Chondrocyte (in vitro differentiated cells): ENCODE results near the gene PLPPR1. TPM values are rescaled to one million over a fixed set of nuclear protein-coding genes. Genes with fewer than 3 reads are reported as not detected.

Source experiments
- DNase-seq: peaks from one replicate; pipeline ENCODE4 v3.0.0; 2021; ENCODE audit warnings: mixed read lengths, low spot score
- H3K27ac Mint-ChIP-seq: one replicate; pipeline ENCODE4 v1.8.0; 2021; ENCODE audit warnings: mild to moderate bottlenecking, moderate library complexity, mixed read lengths; ENCODE audit not compliant: unreplicated experiment
- H3K27me3 Mint-ChIP-seq: 2 replicates; pipeline ENCODE4 v1.8.0; 2021; ENCODE audit warnings: low read depth, mixed read lengths
- H3K36me3 Mint-ChIP-seq: 2 replicates; pipeline ENCODE4 v1.8.0; 2021; ENCODE audit warnings: low read depth, mixed read lengths
- H3K4me1 Mint-ChIP-seq: 2 replicates; pipeline ENCODE4 v1.8.0; 2021; ENCODE audit warnings: low read depth, mild to moderate bottlenecking, mixed read lengths
- H3K4me3 Mint-ChIP-seq: one replicate; pipeline ENCODE4 v1.8.0; 2021; ENCODE audit warnings: mild to moderate bottlenecking, moderate library complexity, mixed read lengths; ENCODE audit not compliant: unreplicated experiment
- H3K9me3 Mint-ChIP-seq: 2 replicates; pipeline ENCODE4 v1.8.0; 2021; ENCODE audit warnings: low read depth, mixed read lengths
- CTCF ChIP-seq: fragments of 200-600 bp; sonication (generic); IDR thresholded peaks from 2 replicates; pipeline ENCODE4 v1.5.0; 2021; ENCODE audit warnings: antibody characterized with exemption, mild to moderate bottlenecking, moderate library complexity
- total RNA-seq: library from RNA; stranded (reverse); gene quantifications from 3 replicates; pipeline ENCODE4 v1.2.1, GENCODE V29; 2021

The PLPPR1 gene
- total RNA-seq, 1 donor from 2014 or later = not detected

GRCh38 chr9:101354765-101355708 is 326.5 kb downstream of the PLPPR1 start:
- Mint-ChIP-seq H3K36me3 (no peaks in the 10 kb centered on the region), H3K4me1 (no peaks in the 10 kb centered on the region)
- TF ChIP-seq CTCF = no peak

DNA sequence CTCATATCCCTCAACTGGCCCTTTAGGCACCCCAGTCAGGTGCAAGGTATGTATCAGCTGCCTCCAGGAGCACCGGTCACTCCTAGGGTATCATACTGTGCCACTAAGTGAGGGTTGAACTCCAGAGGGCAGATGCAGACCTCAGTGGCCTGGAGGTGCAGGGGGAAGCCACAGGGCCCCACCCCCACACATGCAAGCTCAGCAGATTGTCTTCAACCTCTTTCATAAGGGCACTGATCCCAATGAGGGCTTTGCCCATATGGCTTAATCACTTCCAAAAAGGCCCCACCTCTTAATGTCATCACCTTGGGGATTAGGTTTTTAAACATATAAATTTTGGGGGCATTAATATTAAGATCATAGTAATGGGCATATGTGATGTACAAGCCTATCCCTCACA is 328.1 kb downstream of the PLPPR1 start:
- H3K27me3 Mint-ChIP-seq = peaks cover 1% of the 10 kb centered on the region
- H3K9me3 Mint-ChIP-seq = no peaks in the 10 kb centered on the region

More at GRCh38 chr9:101354765-101355708, 326.5 kb downstream of the PLPPR1 start:
- no peak overlapping the region for H3K4me3 Mint-ChIP-seq
- peaks cover 4% of the 10 kb centered on the region for H3K27me3 Mint-ChIP-seq
- H3K9me3 Mint-ChIP-seq = no peaks in the 10 kb centered on the region
- no peak overlapping the region for H3K27ac Mint-ChIP-seq
- DNase-seq = no peak

GRCh38 chr9:101359679-101360078 is 331.2 kb downstream of the PLPPR1 start:
- Mint-ChIP-seq H3K27me3 (no peaks in the 10 kb centered on the region), H3K9me3 (no peaks in the 10 kb centered on the region), H3K4me1 (peaks cover 4% of the 10 kb centered on the region), H3K27ac (no peak overlapping the region), H3K36me3 (no peaks in the 10 kb centered on the region), H3K4me3 (no peak overlapping the region)
- TF ChIP-seq CTCF = no peak
- DNase-seq = no peak

More for the DNA sequence above, 328.1 kb downstream of the PLPPR1 start:
- Mint-ChIP-seq H3K4me3 (no peak overlapping the region), H3K27ac (no peak overlapping the region), H3K36me3 (no peaks in the 10 kb centered on the region), H3K4me1 (no peaks in the 10 kb centered on the region)
- no peak for DNase-seq
- no peak for TF ChIP-seq CTCF

DNA sequence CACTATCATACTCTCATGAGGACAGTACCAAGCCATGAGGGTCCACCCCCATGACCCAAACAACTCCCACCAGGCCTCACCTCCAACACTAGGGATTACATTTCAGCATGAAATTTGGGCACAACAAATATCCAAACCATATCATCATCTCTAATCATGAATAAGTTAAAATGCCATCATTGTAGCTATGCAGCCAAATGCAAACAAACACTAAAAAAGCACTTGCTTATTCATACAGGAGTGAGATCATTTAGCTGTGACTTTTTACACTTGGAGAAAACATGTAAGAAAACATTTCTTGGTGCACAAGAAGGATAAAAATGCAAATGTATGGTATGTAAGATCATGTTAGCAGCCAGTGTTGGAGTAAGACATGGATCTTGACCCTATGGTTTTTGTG is 332.1 kb downstream of the PLPPR1 start:
- H3K9me3 Mint-ChIP-seq = no peaks in the 10 kb centered on the region
- no peak overlapping the region for H3K4me3 Mint-ChIP-seq
- H3K27ac Mint-ChIP-seq = no peak overlapping the region
- no peak for TF ChIP-seq CTCF
- peaks cover 10% of the 10 kb centered on the region for H3K4me1 Mint-ChIP-seq
- no peaks in the 10 kb centered on the region for H3K36me3 Mint-ChIP-seq
- DNase-seq = no peak
- H3K27me3 Mint-ChIP-seq = no peaks in the 10 kb centered on the region

DNA sequence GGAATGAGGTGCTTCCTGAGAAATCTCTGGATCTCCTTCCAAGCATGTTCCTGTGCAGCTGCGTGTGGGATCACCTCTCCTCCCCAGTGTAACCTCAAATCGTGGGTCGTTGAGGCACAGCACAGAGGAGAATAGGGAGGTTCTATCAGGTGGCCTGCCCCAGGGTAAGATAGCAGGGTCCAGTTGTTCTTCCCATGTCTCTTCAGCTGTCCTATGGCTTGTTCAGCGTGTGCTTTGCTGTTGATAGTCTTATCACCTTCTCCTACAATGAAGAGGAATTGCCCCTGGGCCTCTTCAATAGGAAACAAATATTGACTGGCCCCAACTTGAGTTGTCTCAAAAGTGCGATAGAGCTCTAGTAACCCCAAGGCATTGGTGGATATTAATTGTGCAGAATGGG is 333.9 kb downstream of the PLPPR1 start:
- H3K4me3 Mint-ChIP-seq = no peak overlapping the region
- no peaks in the 10 kb centered on the region for H3K36me3 Mint-ChIP-seq
- H3K27ac Mint-ChIP-seq = no peak overlapping the region
- DNase-seq = no peak
- H3K27me3 Mint-ChIP-seq = no peaks in the 10 kb centered on the region
- peaks cover 18% of the 10 kb centered on the region for H3K4me1 Mint-ChIP-seq
- no peak for TF ChIP-seq CTCF
- no peaks in the 10 kb centered on the region for H3K9me3 Mint-ChIP-seq
